Gastroesophageal sphincter (tissue), 3 donors: ENCODE results near the gene GIT1.

ENCODE experiments used
- CTCF ChIP-seq, 4 experiments: fragments of 200-600 bp in 2 of 4; fragments of 450-650 bp in 2 of 4; sonication (generic) in 1 of 4; IDR thresholded peaks; one replicate each; pipeline ENCODE4 v1.5.1; 2017 to 2019; ENCODE audit warnings: antibody characterized with exemption in 4 of 4, mild to moderate bottlenecking in 2 of 4, moderate library complexity in 2 of 4
- EP300 ChIP-seq: sonication (generic); formaldehyde crosslinking; IDR thresholded peaks from one replicate; pipeline ENCODE4 v1.6.1; 2017; ENCODE audit warnings: antibody characterized with exemption, mild to moderate bottlenecking
- POLR2A ChIP-seq, 2 donors: fragments of 450-650 bp; IDR thresholded peaks; one replicate each; pipeline ENCODE4 v1.6.1; 2017; ENCODE audit warnings: antibody characterized with exemption in 2 of 2, mild to moderate bottlenecking in 2 of 2, moderate library complexity in 1 of 2

DNA sequence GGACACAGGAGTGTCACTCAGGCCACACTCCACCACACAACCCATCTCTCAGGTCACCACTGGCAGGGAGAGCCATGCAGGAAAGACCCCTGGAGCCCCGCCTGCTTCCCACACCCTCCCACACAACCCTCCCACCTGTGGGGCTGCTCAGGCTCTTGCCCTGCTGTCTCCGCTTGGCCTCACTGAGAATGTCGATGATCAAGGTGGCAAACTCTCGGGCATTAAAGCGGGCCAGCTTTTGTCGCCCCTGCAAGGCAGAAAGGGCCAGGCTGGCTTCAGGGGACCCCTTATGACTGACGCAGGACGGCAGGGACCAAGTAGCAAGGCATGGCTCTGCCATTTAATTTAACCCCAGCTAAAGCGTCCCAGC lies 12.5 kb downstream of the GIT1 start:
- no peak for TF ChIP-seq CTCF (IDR thresholded peaks at IDR 0.05)
- TF ChIP-seq POLR2A (IDR thresholded peaks at IDR 0.05), result no peak
- no peak for TF ChIP-seq EP300
